OCI-LY3 (cell line): ENCODE measurements around the gene ARSI.

ENCODE experiments used
- H2AFZ ChIP-seq: fragments of 200-600, 300-600 bp; shearing (Covaris generic); 2 replicates; pipeline ENCODE4 v1.6.0; 2014; ENCODE audit warnings: antibody characterized with exemption, low read depth, low read length
- H3K27ac ChIP-seq: fragments of 200-600, 300-600 bp; sonication (generic); 2 replicates; pipeline ENCODE4 v1.5.1; 2014; ENCODE audit warnings: mild to moderate bottlenecking, low read length, moderate library complexity, mixed read lengths
- H3K27me3 ChIP-seq: fragments of 200-600, 300-600 bp; sonication (generic); 2 replicates; pipeline ENCODE4 v1.6.1; 2014; ENCODE audit warnings: low read depth, low read length, mixed read lengths
- H3K36me3 ChIP-seq: fragments of 200-600, 300-600 bp; sonication (generic); replicated peaks from 2 replicates; pipeline ENCODE3; 2014; ENCODE audit warnings: low read depth, low read length, mixed read lengths
- H3K4me1 ChIP-seq: fragments of 300-600, 200-600 bp; sonication (generic); 2 replicates; pipeline ENCODE4 v1.6.1; 2014; ENCODE audit warnings: low read length, mixed read lengths
- H3K4me2 ChIP-seq: fragments of 200-600, 300-600 bp; sonication (generic); 2 replicates; pipeline ENCODE4 v1.6.1; 2014; ENCODE audit warnings: low read length, mixed read lengths
- H3K4me3 ChIP-seq: fragments of 300-600, 200-600 bp; sonication (generic); 2 replicates; pipeline ENCODE4 v1.5.1; 2014; ENCODE audit warnings: antibody characterized with exemption, mild to moderate bottlenecking, low read length, moderate library complexity
- H3K79me2 ChIP-seq: fragments of 300-600, 200-600 bp; shearing (Covaris generic); 2 replicates; pipeline ENCODE4 v1.6.1; 2014; ENCODE audit warnings: mild to moderate bottlenecking, low read length, mixed read lengths
- H3K9ac ChIP-seq: fragments of 300-600, 200-600 bp; shearing (Covaris generic); 2 replicates; pipeline ENCODE4 v1.6.0; 2014; ENCODE audit warnings: mild to moderate bottlenecking, low read length, moderate library complexity
- H3K9me3 ChIP-seq: fragments of 200-600, 300-600 bp; shearing (Covaris generic); 2 replicates; pipeline ENCODE4 v1.6.1; 2014; ENCODE audit warnings: low read length, mixed read lengths; ENCODE audit not compliant: insufficient read depth
- H4K20me1 ChIP-seq: fragments of 200-600, 300-600 bp; sonication (generic); 2 replicates; pipeline ENCODE4 v1.6.1; 2016; ENCODE audit warnings: low read length, mixed read lengths; ENCODE audit not compliant: insufficient read depth
- EZH2phosphoT487 ChIP-seq: fragments of 200-600 bp; shearing (Covaris generic); IDR thresholded peaks from 2 replicates; pipeline ENCODE4 v1.6.1; 2018; ENCODE audit warnings: antibody characterized with exemption, mixed run types, low read depth
- TF ChIP-seq, protein P1 (sequence below): fragments of 200-600, 300-600 bp; sonication (generic); IDR thresholded peaks from 2 replicates; pipeline ENCODE4 v1.5.1; 2014; ENCODE audit warnings: antibody characterized with exemption, low read length, low read depth

The ARSI gene

DNA sequence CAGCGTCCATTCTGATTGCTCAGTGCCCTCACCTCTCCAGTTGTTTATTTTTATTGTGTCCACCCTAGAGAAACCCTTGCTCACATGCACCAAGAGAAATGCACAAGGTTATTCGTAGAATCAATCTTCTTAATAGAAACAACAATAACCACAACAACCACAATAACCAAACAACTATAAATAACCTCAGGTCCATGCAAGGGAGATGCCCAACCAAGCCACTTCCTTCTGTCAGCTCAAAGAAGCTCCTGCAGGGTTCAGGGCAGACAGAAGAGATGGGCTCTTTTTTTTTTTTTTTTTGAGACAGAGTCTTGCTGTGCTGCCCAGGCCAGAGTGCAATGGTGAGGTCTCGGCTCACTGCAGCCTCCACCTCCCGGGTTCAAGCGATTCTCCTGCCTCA, 39.9 kb upstream of the ARSI start:
- H3K27me3 ChIP-seq: no peaks in the 10 kb centered on the region
- no peak overlapping the region for H3K27ac ChIP-seq
- H3K9ac ChIP-seq: no peak overlapping the region
- no peaks in the 10 kb centered on the region for H3K36me3 ChIP-seq
- no peaks in the 10 kb centered on the region for H3K79me2 ChIP-seq
- TF ChIP-seq, protein P1, sequence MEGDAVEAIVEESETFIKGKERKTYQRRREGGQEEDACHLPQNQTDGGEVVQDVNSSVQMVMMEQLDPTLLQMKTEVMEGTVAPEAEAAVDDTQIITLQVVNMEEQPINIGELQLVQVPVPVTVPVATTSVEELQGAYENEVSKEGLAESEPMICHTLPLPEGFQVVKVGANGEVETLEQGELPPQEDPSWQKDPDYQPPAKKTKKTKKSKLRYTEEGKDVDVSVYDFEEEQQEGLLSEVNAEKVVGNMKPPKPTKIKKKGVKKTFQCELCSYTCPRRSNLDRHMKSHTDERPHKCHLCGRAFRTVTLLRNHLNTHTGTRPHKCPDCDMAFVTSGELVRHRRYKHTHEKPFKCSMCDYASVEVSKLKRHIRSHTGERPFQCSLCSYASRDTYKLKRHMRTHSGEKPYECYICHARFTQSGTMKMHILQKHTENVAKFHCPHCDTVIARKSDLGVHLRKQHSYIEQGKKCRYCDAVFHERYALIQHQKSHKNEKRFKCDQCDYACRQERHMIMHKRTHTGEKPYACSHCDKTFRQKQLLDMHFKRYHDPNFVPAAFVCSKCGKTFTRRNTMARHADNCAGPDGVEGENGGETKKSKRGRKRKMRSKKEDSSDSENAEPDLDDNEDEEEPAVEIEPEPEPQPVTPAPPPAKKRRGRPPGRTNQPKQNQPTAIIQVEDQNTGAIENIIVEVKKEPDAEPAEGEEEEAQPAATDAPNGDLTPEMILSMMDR: no peak
- no peak for TF ChIP-seq EZH2phosphoT487
- H3K4me3 ChIP-seq: no peak overlapping the region
- no peaks in the 10 kb centered on the region for H4K20me1 ChIP-seq
- H2AFZ ChIP-seq: no peak overlapping the region
- no peaks in the 10 kb centered on the region for H3K4me1 ChIP-seq
- H3K4me2 ChIP-seq: no peak overlapping the region
- H3K9me3 ChIP-seq: no peaks in the 10 kb centered on the region

DNA sequence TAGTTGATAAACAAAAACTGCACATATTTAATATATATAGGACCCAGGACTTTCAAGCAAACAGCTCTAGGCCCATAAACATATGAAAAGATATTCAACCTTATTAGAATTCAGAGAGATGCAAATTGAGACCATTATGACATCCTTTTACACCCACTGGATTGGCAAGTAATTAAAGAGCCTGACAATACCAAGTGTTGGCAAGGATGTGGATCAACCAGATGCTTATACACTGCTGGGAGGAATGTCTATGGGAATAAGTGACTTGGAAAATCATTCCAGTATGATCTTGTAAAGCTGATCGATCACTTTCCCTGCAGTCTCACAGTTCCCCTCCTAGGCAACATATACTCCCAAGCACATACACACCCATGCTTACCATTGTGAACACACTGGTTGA, 39.3 kb upstream of the ARSI start:
- Histone ChIP-seq H3K9me3 (no peaks in the 10 kb centered on the region), H3K36me3 (no peaks in the 10 kb centered on the region), H3K4me1 (no peaks in the 10 kb centered on the region), H4K20me1 (no peaks in the 10 kb centered on the region), H3K27me3 (no peaks in the 10 kb centered on the region), H3K4me3 (no peak overlapping the region), H3K9ac (no peak overlapping the region), H2AFZ (no peak overlapping the region), H3K4me2 (no peak overlapping the region), H3K79me2 (no peaks in the 10 kb centered on the region), H3K27ac (no peak overlapping the region)
- TF ChIP-seq EZH2phosphoT487: no peak
- TF ChIP-seq, protein P1: no peak

DNA sequence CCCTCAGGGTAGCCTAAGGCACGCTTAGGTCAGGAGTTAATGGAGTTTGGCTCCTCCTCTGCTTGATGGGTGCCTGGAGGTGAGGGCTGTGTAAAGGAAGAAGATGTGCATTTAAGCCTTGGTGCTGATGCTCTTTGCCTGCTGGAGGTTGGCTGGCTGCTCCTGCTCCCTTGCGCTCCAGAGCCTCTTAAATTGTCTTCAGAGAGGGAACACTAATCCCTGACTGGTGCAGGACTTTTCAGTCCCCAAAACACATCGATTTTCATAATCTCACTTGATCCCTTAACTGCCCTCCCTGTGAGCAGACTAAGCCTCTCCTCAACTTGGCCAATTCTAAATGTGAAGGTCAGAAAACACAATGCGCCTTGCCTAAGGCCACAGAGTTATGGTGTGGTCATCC, 38.6 kb upstream of the ARSI start:
- Histone ChIP-seq H3K4me2 (no peak overlapping the region), H3K27ac (no peak overlapping the region), H3K4me3 (no peak overlapping the region), H3K79me2 (no peaks in the 10 kb centered on the region), H3K9me3 (no peaks in the 10 kb centered on the region), H3K4me1 (no peaks in the 10 kb centered on the region), H3K27me3 (no peaks in the 10 kb centered on the region), H4K20me1 (no peaks in the 10 kb centered on the region), H3K36me3 (no peaks in the 10 kb centered on the region), H3K9ac (no peak overlapping the region), H2AFZ (no peak overlapping the region)
- TF ChIP-seq, protein P1: no peak
- TF ChIP-seq EZH2phosphoT487: no peak

DNA sequence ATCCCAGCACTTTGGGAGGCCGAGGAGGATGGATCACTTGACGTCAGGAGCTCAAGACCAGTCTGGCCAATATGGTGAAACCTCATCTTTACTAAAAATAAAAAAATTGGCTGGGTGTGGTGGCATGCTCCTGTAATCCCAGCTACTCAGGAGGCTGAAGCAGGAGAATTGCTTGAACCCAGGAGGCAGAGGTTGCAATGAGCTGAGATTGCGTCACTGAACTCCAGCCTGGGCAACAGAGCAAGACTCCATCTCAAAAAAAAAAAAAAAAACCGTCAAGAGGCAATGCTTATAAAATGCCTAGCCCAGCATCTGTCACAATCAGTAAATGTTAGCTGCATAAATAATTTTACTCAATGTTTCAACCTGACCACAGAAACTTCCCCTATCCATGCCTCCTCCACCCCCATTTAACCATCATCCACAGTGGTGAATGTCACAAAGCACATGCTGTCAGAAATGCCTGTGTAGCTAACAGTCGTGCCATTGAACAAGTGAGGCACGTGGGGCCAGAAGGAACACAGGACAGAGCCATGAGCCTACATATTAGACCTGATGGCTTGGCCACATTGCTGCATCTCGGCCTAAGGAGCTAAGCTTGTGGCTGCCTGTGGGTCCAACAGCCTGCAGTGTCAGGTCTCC, 38.0 kb upstream of the ARSI start:
- no peak overlapping the region for H3K27ac ChIP-seq
- no peak overlapping the region for H3K9ac ChIP-seq
- no peak overlapping the region for H2AFZ ChIP-seq
- H3K79me2 ChIP-seq: no peaks in the 10 kb centered on the region
- TF ChIP-seq, protein P1: no peak
- no peak for TF ChIP-seq EZH2phosphoT487
- H3K9me3 ChIP-seq: no peaks in the 10 kb centered on the region
- no peaks in the 10 kb centered on the region for H3K27me3 ChIP-seq
- H4K20me1 ChIP-seq: no peaks in the 10 kb centered on the region
- H3K4me3 ChIP-seq: no peak overlapping the region
- H3K4me1 ChIP-seq: no peaks in the 10 kb centered on the region
- H3K36me3 ChIP-seq: no peaks in the 10 kb centered on the region
- no peak overlapping the region for H3K4me2 ChIP-seq
